ENCODE measurements around the gene NEDD9. TPM values are rescaled to one million over a fixed set of nuclear protein-coding genes. Genes with fewer than 3 reads are reported as not detected.
A peak's percentile ranks its signal among the peaks of the same experiment; 100 is the strongest.

Gene NEDD9
- polyA plus RNA-seq, 1 of the 3 experiments (the other 2 are of a cell fraction), result 7.4 TPM

DNA sequence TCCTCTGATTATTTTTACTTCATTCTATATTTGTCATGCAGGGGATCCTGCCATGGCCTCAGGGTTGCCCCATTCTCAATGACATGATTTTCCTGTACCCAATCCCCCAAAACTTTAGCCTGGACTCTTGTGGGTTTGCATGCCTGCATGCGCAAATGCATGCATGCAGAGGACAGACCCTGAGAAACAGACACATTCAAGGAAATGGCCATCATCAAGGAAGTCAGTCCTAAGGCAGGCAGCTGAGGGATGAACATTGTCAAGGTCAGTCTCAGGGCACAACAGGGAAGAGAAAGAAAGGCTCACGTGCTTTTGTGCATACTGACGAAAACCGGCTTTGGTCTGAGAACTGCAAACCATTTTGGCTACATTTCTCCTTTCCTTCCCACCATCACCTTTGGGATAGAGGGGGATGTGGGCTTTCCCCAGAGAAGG is 13.1 kb downstream of the NEDD9 start:
- ChIA-PET POLR2A (interaction anchor here (4.2 kb wide), 1 partner anchor 12 kb away, joined by 23 read pairs; the partner anchor contains the start of gene NEDD9), CTCF (interaction anchor here (1.0 to 2.3 kb wide), 3 partner anchors 44 to 277 kb away, joined by 3 to 12 read pairs (median 4); no protein-coding TSS in a partner anchor)
- H3K36me3 ChIP-seq (replicated peaks in 1 of 2; ENCODE audit: control insufficient read depth in 1 of 2, insufficient read depth in 2 of 2, low read length in 1 of 2), result peaks cover 11 to 12% of the 10 kb centered on the region in 2 experiments
- no peak overlapping the region for H2AFZ ChIP-seq (ENCODE audit: low read depth)
- peaks cover 4% of the 10 kb centered on the region; the same call in 1 of the 2 replicates for H4K20me1 ChIP-seq (ENCODE audit: insufficient read depth)
- no peak overlapping the region for H3K4me3 ChIP-seq (ENCODE audit: low read depth in 2 of 2, low read length in 1 of 2)
- no peaks in the 10 kb centered on the region for H3K27me3 ChIP-seq (ENCODE audit: insufficient read depth)
- peak overlapping the region in 1 of 2 experiments; percentile 53; a peak in 2 of 4 replicates for H3K27ac ChIP-seq (ENCODE audit: low read depth in 2 of 2, low read length in 1 of 2)
- no peaks in the 10 kb centered on the region for H3K9me2 ChIP-seq
- H3K9ac ChIP-seq, result no peak overlapping the region
- WGBS (ENCODE audit: low lambda C conversion rate), result 94% methylated on average over 4 of the region's 4 CpGs
- peaks cover 8% of the 10 kb centered on the region for H3F3A ChIP-seq (replicated peaks; ENCODE audit: insufficient read depth)
- TF ChIP-seq, protein P1, sequence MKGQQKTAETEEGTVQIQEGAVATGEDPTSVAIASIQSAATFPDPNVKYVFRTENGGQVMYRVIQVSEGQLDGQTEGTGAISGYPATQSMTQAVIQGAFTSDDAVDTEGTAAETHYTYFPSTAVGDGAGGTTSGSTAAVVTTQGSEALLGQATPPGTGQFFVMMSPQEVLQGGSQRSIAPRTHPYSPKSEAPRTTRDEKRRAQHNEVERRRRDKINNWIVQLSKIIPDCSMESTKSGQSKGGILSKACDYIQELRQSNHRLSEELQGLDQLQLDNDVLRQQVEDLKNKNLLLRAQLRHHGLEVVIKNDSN (IDR thresholded peaks at IDR 0.05; ENCODE audit: borderline replicate concordance, low read depth), result no peak
- TF ChIP-seq, protein P2, sequence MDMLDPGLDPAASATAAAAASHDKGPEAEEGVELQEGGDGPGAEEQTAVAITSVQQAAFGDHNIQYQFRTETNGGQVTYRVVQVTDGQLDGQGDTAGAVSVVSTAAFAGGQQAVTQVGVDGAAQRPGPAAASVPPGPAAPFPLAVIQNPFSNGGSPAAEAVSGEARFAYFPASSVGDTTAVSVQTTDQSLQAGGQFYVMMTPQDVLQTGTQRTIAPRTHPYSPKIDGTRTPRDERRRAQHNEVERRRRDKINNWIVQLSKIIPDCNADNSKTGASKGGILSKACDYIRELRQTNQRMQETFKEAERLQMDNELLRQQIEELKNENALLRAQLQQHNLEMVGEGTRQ (IDR thresholded peaks at IDR 0.05; ENCODE audit: borderline replicate concordance, low read depth, low read length), result no peak
- TF ChIP-seq JUND (IDR thresholded peaks at IDR 0.05) (no peak), POLR2AphosphoS5 (IDR thresholded peaks at IDR 0.05; ENCODE audit: low read depth, low read length) (no peak), MAX (IDR thresholded peaks at IDR 0.05; ENCODE audit: low read depth) (no peak), RAD21 (IDR thresholded peaks at IDR 0.05; ENCODE audit: low read length) (no peak), REST (IDR thresholded peaks at IDR 0.05; ENCODE audit: low read depth, low read length) (no peak), YY1 (IDR thresholded peaks at IDR 0.05; ENCODE audit: low read depth) (no peak), NFIC (IDR thresholded peaks at IDR 0.05; ENCODE audit: borderline replicate concordance) (no peak), ELF1 (IDR thresholded peaks at IDR 0.05) (no peak), NRF1 (IDR thresholded peaks at IDR 0.05; ENCODE audit: low read depth, low read length) (no peak), EP300 (IDR thresholded peaks at IDR 0.05; ENCODE audit: borderline replicate concordance in 1 of 2, low read depth in 1 of 2, low read length in 1 of 2) (no peak), CTCF (IDR thresholded peaks at IDR 0.05) (no peak), MXI1 (IDR thresholded peaks at IDR 0.05; ENCODE audit: low read depth, low read length) (no peak)
- TF ChIP-seq, protein P3, sequence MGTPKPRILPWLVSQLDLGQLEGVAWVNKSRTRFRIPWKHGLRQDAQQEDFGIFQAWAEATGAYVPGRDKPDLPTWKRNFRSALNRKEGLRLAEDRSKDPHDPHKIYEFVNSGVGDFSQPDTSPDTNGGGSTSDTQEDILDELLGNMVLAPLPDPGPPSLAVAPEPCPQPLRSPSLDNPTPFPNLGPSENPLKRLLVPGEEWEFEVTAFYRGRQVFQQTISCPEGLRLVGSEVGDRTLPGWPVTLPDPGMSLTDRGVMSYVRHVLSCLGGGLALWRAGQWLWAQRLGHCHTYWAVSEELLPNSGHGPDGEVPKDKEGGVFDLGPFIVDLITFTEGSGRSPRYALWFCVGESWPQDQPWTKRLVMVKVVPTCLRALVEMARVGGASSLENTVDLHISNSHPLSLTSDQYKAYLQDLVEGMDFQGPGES (IDR thresholded peaks at IDR 0.05; ENCODE audit: low read depth, low read length), result no peak
- TF ChIP-seq, protein P4, sequence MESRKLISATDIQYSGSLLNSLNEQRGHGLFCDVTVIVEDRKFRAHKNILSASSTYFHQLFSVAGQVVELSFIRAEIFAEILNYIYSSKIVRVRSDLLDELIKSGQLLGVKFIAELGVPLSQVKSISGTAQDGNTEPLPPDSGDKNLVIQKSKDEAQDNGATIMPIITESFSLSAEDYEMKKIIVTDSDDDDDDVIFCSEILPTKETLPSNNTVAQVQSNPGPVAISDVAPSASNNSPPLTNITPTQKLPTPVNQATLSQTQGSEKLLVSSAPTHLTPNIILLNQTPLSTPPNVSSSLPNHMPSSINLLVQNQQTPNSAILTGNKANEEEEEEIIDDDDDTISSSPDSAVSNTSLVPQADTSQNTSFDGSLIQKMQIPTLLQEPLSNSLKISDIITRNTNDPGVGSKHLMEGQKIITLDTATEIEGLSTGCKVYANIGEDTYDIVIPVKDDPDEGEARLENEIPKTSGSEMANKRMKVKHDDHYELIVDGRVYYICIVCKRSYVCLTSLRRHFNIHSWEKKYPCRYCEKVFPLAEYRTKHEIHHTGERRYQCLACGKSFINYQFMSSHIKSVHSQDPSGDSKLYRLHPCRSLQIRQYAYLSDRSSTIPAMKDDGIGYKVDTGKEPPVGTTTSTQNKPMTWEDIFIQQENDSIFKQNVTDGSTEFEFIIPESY (IDR thresholded peaks at IDR 0.05; ENCODE audit: borderline replicate concordance, low read depth), result no peak
- no peaks in the 10 kb centered on the region for H3K9me3 ChIP-seq
- DNase-seq, result no peak
- peaks cover 100% of the 10 kb centered on the region for H3K79me2 ChIP-seq (ENCODE audit: insufficient read depth)
- no peak overlapping the region for H3K4me2 ChIP-seq
- H3K4me1 ChIP-seq (ENCODE audit: control insufficient read depth in 1 of 2, insufficient read depth in 2 of 2, low read depth in 1 of 2, low read length in 1 of 2), result peaks cover 42 to 89% of the 10 kb centered on the region in 2 experiments; a peak in 3 of 4 replicates
